GM19043 (cell line): ENCODE results near the gene EYA4.

ENCODE experiments used
- ATAC-seq: cut with Tn5 transposase; IDR thresholded peaks from one replicate; pipeline ENCODE4 v1.9.1; 2021; ENCODE audit warnings: low read depth; ENCODE audit not compliant: unreplicated experiment

The EYA4 gene

GRCh38 chr6:133241086-133241900 is at the start of gene EYA4:
Gene EYA4, plus strand, starts transcription at chr6:133241357. Its CDS starts 33,424 bp downstream, at chr6:133274781.
- no peak for ATAC-seq

- ATAC-seq: no peak
These were observed 47.8 kb upstream of the EYA4 start for GRCh38 chr6:133193396-133193795.

GRCh38 chr6:133198725-133199124 is 42.4 kb upstream of the EYA4 start:
- no peak for ATAC-seq

GRCh38 chr6:133201231-133201630 is 39.9 kb upstream of the EYA4 start:
- no peak for ATAC-seq

GRCh38 chr6:133202610-133203343 is 38.4 kb upstream of the EYA4 start:
- no peak for ATAC-seq

- no peak for ATAC-seq
These were observed 37.8 kb upstream of the EYA4 start for GRCh38 chr6:133203344-133203697.

- ATAC-seq: no peak
These were observed 35.9 kb upstream of the EYA4 start for GRCh38 chr6:133205304-133205703.

GRCh38 chr6:133206942-133207341 is 34.2 kb upstream of the EYA4 start:
- no peak for ATAC-seq

- no peak for ATAC-seq
These were observed 33.4 kb upstream of the EYA4 start for GRCh38 chr6:133207754-133208153.

- no peak for ATAC-seq
These were observed 32.9 kb upstream of the EYA4 start for GRCh38 chr6:133208183-133208755.

- no peak for ATAC-seq
These were observed 26.9 kb upstream of the EYA4 start for GRCh38 chr6:133214267-133214666.

- no peak for ATAC-seq
These were observed 22.3 kb upstream of the EYA4 start for GRCh38 chr6:133218852-133219251.

GRCh38 chr6:133223452-133224029 is 17.6 kb upstream of the EYA4 start:
- ATAC-seq: no peak

GRCh38 chr6:133225560-133225959 is 15.6 kb upstream of the EYA4 start:
- ATAC-seq: no peak

- no peak for ATAC-seq
These were observed 13.8 kb upstream of the EYA4 start for GRCh38 chr6:133227344-133227743.

- ATAC-seq: no peak
These were observed 11.1 kb upstream of the EYA4 start for GRCh38 chr6:133230052-133230451.

GRCh38 chr6:133235221-133235620 is 5.9 kb upstream of the EYA4 start:
- no peak for ATAC-seq

- ATAC-seq: no peak
These were observed 4.2 kb upstream of the EYA4 start for GRCh38 chr6:133236932-133237331.

GRCh38 chr6:133240511-133241085 is 559 bp upstream of the EYA4 start:
- ATAC-seq: no peak

- ATAC-seq: no peak
These were observed 912 bp downstream of the EYA4 start for GRCh38 chr6:133241901-133242636.
